Activated gamma-delta T cell (primary cell): ENCODE results near the gene ATCAY.
"Not testable (repeated sequence)": the region's sequence is repeated elsewhere in the genome, so short reads cannot be mapped to it uniquely, and the experiment has no call there.

Experiments
- DNase-seq: peaks from one replicate; lab custom pipeline; 2025; lab: John Stamatoyannopoulos, UW

The ATCAY gene

DNA sequence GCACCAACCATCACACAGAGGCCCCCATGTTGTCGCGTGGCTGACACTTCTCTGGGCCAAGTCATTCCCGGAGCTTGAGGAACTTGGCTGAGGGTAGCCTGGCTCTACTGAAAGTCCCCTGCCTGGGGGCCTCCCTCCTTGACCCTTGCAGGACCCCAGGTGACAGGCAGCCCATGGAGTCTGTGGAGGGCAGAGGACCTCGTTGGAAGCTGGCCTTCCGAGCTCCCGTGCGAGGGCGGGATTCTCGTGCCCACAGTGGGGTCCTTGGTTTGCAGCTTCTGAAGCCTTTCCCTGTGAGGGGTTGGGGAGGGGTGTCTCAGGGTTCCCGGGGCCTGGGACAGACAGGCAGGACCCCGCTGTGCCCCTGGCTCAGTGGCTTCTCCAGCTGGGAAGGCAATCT, 68.8 kb downstream of the ATCAY start:
- no peak for DNase-seq

DNA sequence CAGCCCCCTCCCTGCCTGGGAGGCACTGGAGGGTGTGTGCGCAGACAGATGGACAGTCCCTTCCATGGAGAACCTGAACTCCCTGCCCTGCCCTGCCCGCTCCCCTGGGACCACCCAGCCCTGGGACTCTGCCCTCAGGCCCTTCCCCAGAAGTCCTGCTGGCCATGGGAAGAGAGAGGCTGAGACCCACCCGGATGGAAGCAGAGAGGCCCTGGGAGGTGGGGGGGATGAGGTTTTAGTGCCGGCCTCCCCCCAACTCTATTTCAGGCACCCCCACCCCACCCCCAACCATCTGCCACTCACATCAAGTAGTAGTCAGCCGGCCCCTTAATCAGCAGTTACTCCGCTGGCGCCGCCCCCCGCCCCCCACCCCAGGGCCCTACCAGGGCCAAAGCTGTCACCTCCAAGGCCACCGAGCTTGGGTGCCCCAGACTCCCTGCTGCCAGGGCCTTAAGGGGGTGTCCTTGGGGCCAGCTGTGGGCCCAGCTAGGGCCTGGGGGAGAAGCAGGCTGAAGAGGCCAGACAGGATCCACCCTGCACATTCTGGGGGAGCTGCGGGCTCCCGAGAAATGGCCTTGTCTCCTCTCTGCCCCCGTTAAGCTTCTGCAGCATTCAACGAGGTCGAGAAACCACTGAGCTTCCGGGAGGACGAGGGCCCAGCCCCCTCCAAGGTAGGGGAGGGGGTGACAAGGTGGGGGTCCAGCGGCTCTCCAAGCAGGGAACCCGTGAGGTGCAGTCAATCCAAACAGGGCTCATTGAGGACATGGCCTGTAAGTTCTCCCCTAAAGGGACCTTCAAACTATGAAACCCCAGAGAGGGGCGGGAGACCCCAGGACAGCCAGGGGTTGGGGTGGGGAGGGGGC, 69.7 kb downstream of the ATCAY start:
- DNase-seq = no peak

DNA sequence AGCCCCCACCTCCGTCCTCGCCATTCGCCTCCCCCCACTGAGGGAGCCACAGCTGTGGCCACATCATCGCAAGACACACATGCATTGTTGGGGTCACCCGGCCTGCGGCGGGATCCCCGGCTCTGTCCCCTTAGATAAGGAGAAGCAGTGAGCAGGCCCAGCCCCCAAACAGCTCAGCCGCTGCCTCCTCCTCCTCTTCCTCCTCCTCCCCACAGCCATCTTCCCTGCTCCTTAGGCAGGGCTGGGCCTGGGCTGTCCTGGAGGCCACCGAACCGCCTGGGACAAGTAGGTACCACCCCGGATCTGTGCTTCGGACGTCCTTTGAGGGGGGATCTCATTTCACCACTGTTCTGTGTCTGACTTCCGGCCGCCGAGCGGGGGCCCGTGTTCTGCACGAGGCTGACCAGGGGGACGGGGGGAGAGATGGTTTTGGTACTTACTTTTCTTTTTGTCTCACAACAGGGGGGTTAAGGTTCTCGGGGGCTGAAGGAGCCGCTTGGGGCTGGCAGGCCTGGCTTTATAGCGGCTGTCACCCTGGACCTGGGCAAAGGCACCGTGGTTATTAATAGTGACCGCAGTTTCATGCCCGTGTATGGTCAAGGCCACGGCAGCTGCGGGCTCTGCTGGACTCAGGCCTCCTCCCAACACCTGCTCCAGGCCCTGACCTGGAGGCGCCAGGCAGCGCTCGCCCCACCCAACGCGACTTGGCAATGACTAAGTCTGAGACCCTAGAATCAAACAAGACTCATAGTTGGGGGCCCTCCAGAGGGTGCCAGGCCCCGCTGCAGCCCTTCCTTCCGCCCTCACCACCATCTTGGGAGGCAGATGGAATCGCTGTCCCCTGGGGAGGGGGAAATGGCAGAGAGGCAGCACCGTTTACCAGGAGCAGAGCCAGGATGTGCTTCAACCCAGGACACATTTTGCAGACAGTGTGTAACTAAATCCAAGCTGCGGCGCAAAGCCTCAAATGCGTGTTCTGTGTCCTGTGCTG, 70.7 kb downstream of the ATCAY start:
- no peak for DNase-seq

DNA sequence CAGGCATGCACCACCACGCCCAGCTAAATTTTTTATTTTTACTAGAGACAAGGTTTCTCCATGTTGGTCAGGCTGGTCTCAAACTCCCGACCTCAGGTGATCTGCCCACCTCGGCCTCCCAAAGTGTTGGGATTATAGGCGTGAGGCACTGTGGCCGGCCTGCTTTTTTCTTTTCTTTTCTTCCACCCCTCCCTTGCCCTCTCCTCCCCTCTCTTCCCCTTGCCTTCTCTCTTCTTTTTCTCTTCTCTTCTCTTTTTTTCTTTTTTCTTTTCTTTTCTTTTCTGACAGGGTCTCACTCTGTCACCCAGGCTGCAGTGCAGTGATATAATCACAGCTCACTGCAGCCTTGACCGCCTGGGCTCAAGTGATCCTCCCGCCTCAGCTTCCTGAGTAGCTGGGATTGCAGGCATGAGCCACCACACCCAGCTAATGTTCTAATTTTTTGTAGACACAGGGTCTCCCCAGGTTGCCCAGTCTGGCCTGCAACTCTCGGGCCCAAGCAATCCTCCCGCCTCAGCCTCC, 72.3 kb downstream of the ATCAY start:
- not testable (repeated sequence) for DNase-seq

DNA sequence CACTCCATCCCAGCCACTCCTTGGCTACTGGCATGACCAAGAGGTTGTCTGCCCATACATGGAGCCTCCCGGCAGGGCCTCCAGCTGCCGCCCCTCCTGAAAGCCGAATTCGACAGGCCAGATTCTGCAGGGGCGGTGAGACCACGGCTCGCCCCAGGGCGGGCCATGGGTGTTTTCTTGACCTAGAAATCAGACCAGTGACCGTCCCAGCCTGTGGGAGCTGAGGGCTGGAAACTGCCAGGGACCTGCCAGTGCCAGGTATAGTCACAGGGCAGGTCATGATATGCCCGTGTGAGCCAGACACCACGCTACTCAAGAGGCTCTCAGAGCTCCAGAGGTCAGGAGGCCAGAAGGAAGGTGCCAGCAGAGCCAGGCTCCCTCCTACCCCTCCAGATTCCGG, 73.6 kb downstream of the ATCAY start:
- DNase-seq = no peak

DNA sequence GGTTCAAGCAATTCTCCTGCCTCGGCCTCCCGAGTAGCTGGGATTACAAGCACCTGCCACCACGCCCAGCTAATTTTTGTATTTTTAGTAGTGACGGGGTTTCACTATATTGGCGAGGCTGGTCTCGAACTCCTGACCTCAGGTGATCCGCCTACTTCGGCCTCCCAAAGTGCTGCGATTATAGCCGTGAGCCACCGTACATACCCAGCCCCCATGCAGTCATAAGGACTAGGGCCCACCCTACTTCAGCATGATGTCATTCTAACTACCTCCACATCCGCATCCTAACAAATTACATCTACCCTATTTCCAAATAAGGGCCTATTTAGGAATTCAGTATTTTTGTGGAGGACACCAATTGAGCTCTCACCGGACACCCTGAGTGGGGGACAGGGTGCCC, 74.8 kb downstream of the ATCAY start:
- not testable (repeated sequence) for DNase-seq

DNA sequence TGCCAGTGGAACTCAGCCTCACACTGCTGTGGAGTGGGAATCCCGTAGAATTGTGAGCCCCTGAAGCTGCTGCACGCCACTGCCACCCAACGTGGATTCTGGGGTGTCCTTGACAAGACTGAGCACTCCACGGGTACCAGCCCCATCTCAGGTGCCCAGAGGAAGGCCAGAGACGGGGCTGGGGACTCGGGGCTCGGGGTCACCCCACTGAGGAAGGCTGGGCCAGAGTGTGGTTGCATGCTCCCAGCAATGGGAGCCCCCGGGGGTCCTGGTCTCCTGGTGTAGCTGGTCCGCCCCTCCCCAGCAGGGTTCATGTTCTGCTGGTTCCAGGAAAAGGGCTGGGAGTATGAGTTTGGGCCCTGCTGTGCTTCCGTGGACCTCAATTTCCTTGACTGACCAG, 75.2 kb downstream of the ATCAY start:
- no peak for DNase-seq

DNA sequence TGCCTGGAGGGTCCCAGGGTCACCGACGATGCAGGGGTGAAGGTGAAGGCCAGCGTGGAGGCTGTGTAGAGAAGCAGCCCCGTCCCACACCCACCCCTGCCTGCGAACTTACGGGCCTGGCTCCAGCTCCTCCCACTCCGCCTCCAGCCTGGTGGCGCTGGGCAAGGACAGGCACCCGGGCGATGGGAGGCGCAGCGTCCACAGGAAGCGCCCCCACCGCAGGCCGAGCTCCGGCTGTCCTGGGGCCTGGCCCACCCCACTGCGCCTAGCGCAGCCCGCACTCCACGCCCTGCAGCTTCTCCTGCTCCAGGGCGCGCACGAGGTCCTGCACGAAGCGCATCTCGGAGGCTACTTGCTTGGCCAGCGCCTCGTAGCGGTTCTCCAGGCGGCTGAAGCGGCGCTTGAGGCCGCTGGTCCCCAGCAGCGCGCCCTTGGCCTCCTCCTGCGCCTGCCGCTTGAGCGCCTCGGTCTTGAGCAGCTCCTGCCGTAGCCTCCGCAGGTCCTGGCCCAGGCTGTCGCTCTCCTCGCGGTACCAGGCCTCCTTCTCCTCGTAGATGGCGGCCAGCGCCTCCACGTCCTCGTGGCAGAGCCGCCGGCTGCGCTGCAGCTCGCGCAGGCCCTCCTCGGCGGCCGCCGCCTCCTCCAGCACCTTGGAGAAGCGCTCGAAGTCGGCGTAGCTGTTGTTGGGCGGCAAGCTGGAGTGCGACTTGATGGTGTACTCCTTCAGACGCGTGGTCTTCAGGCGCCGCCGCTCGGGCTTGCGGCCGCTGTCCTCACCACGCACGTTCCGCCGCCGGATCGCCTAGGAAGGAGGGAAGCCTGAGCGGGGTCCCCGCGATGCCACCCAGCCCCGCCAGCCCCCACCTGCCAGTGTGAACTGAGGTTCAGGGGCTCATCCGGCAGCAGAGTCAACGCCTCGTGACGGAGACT, 78.6 kb downstream of the ATCAY start:
- no peak for DNase-seq

DNA sequence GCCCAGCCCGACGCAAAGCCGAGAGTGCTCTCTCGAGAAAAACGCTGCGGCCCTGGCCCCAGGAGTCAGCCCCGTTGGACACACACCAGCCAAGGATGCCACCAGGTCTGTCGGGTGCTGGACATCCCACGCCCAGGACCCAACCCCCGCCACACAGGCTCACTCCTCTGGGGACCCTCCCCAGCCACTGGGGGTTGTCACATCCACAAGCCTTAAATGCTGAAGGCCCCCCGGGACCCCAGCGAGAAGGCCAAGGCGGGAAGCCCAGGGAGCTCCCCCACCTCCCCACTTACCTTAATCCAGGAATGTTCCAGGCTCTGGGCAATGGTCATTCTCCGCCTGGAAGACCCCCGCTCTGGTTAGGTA, 79.3 kb downstream of the ATCAY start:
- DNase-seq = no peak

DNA sequence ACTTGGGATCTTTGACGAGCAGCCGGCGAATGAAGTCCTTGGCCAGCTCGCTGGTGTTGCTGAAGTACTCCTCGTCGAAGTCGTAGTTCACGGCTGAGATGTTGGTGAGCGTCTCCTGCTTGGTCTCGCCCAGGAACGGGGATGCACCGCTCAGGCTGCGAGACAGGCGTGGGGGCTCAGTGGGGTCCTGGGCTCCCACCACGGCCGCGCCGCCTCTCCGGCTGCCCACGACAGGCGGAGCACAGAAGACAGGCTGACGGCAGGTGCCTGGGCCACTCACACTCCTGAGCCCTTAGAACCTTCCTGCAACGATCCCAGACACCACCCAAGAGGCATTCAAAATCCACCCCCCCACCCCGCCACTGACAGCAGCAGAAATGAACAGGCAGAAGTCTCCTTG, 80.5 kb downstream of the ATCAY start:
- DNase-seq = no peak

DNA sequence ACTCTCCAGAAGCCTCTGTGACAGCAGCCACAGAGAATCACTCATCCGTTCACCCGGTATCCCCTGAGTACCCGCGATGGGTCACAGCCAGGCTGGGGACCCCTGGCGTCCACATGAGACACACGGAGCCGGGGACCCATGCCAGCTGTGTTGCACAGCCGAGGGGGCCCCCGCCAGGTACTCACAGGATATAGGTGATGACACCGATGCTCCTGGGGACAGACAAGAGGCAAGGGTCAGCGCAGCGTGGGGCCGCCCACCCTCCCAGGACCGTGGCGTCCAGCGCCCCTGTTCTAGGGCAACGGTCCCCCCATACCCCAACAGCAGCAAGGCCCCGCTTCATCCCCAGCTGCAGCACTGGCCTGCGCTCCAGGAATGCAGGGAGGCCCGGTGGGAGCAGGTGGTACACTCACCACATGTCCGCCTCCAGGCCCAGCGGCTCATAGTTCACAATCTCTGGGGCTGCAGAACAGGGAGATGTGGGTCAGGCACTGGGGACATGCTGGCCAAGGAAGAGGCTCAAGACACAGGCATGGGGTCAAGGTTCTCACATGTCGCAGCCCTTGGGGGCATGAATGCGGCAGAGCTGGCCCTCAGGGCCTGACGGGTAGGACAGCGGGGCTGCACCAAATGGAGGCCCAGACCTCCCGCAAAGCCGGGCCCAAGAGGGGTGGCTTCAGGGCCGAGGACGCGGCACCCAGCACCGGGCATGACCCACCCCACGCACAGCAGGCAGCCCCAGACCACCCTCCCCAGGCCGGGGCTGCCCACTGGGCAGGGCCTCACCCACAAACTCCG, 83.2 kb downstream of the ATCAY start:
- no peak for DNase-seq

DNA sequence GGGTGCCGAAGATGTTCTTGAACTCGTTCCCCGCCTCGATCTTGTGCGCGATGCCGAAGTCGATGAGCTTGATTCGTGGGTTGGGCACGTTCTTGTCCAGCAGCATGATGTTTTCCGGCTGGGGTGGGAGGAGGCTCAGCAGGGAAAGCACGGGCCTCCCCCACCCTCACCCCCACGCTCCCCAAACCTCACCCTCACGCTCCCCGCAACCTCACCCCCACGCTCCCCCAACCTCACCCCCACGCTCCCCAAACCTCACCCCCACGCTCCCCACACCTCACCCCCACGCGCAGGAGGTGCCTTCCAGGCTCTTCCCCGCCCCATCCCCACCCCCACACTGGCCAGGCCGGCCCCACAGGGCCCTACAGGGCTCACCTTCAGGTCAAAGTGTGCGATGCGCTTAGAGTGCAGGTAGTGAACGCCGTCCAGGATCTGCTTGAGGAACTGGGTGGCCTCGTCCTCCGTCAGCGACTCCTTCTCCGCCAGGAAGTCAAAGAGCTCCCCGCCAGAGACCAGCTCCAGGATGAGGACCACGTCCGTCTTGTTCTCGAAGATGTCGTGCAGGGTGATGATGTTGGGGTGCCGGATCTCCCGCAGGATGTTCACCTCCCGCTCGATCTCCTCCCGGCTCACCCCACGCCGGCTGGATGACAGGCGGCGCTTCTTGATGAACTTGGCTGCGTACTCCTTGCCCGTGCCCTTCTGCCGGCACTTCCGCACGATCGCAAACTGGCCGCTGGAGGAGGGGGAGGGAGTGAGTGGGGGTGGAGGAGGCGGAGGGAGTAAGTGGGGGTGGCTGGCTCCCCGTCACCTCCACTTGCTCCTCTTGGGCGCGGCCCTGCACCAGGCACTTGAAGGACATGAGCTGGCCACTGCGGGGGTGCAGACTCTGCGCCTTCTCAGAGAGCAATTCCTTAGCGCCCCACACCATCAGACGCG, 84.0 kb downstream of the ATCAY start:
- DNase-seq = no peak

DNA sequence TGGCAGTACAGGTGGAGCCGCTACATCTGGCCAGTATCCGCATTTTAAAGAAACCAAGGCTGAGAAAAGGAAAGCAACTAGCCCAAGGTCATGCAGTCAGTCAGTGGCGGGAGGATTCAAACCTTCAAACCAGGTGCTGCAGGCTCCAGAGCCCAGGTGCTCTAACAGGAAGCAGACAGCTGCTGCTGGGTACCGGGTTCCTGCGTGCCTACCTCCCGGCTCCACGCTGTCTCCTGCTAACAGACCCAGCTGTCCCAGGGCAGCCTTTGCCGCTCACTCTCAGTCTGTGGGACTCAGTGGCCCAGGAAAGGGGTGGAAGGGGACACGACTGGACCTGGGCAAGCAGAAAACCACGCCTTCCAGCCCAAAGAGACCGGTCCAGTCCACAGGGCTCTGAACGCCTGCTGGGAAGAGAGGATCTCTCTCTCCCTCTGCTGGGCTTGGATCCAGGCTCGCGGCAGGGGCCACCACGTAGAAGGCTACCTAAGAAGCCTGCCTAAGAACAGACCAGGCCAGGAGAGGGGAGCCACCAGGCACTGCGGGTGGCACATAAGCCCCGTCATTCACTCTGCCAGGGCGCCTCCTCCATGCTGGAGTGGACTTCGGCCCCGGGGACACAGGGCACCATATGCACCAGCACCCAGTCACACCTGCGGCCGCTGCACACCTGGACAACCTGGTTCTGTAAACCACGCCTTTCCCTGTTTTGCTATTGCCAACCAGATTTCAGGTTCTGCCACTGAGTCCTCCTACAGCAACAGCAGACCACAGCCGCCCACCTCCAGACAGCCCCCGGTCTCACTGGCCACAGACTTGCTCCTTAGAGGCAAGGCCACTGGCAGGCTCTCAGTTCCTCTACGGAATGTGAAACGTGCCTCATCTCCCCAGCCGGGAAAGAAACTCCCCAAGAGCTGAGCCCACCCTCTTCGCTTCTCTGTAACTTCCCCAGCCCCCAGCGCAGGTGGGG, 85.8 kb downstream of the ATCAY start:
- DNase-seq = no peak

DNA sequence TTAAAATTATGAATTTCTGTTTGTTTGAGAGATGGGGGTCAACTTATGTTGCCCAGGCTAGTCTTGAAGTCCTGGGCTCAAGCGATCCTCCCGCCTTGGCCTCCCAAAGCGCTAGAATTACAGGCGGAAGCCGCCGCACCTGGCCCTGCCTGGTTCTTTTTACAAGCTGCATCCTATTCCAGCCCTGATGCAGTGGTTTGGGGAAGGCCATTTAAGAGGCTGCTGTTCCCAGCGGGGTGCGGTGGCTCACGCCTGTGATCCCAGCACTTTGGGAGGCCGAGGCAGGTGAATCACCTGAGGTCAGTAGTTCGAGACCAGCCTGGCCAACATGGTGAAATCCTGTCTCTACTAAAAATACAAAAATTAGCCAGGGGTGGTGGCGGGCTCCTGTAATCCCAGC, 87.5 kb downstream of the ATCAY start:
- not testable (repeated sequence) for DNase-seq

DNA sequence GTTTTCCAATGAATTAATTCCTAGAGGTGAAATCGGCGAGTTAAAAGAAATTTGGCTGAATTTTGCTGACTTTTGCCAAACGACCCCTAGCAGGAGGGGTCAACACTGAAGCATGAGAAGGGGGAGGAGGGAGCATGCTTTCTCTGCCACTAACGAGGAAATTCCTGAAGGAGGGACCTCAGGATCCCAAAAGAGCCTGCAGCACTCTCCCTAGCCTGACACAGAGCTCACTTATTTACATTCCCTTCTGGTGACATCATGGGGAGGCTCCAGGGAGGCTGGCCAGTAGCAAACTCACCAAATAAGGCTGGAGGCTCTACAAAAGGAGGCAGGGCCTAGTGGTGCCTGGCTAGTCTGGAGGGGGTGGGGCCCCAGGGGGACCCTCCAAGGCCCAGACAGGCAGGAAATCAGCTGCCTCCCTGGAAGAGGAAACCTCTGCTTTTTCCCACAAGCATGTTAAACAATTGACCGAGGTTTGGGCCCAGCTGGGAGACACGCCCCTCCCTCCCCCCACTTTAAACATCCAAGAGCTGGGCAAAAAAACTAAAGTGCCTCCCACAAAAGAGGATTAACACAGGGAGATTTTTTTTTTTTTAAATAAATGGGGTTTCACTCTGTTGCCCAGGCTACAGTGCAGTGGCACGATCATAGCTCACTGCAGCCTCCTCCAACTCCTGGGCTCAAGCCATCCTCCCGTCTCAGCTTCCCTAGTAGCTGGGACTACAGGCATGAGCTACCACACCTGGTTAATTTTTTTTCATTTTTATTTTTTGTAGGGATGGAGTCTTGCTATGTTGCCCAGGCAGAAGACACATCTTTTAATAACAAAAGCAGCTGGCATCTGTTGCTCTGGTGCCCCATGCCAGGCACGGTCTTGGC, 88.3 kb downstream of the ATCAY start:
- no peak for DNase-seq

DNA sequence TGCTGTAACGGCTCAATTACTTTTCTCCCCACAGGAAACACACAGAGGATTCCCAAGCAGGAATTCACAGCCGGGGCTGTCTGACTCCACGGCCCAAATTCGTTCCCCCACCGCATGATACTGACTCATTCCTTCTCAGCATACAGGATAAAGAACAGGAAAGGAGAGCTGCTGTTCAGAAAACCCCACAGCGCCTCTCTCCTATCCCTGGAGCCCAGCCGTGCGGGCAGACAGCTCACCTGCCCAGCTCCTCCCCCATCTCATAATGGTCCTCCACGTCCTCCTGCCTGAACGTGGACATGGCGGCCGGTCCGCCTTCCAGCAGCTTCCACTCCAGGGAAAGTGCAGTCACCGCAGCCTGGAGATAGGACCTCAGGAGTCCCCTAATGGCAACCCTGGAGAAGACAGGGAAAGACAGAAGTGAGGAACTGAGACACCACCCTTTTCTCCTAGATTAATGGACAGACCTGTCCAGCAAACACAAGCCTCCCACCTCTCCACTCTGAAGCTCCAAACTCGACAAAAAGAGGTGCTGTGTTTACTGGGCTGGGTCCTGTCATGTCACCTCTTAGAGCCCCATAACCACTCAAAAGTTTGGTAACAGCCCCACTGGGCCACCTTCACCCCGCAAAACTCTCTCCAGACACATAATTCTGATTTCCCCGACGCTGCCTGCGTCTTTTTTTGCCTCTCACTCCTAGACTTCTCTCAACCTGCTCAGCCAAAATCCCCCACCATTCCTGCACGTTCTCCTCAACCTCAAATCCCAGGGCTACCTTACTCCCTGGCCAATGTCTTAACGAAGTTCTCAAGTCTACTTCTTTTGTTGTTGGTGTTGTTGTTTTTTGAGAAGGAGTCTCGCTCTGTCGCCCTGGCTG, 89.2 kb downstream of the ATCAY start:
- DNase-seq = no peak
